GM12892 (cell line): ENCODE results near the gene HLA-DRA.

Source experiments
- POLR2A ChIP-seq: IDR thresholded peaks from 2 replicates; pipeline ENCODE4 v1.6.1; 2011; ENCODE audit warnings: low read depth, low read length, control low read depth
- POLR2AphosphoS5 ChIP-seq: IDR thresholded peaks from 2 replicates; pipeline ENCODE4 v1.6.1; 2011; ENCODE audit warnings: low read depth, low read length, control low read depth

- TF ChIP-seq POLR2AphosphoS5 (no peak), POLR2A (no peak)
These were observed 548 bp upstream of the HLA-DRA start for GRCh38 chr6:32439139-32439538.
